Measurements from ENCODE around the gene THOC6. TPM values are rescaled to one million over a fixed set of nuclear protein-coding genes. Genes with fewer than 3 reads are reported as not detected.
A peak's percentile ranks its signal among the peaks of the same experiment; 100 is the strongest.

The THOC6 gene
- total RNA-seq, 1 experiment from 2014 or later = 68.2 TPM

DNA sequence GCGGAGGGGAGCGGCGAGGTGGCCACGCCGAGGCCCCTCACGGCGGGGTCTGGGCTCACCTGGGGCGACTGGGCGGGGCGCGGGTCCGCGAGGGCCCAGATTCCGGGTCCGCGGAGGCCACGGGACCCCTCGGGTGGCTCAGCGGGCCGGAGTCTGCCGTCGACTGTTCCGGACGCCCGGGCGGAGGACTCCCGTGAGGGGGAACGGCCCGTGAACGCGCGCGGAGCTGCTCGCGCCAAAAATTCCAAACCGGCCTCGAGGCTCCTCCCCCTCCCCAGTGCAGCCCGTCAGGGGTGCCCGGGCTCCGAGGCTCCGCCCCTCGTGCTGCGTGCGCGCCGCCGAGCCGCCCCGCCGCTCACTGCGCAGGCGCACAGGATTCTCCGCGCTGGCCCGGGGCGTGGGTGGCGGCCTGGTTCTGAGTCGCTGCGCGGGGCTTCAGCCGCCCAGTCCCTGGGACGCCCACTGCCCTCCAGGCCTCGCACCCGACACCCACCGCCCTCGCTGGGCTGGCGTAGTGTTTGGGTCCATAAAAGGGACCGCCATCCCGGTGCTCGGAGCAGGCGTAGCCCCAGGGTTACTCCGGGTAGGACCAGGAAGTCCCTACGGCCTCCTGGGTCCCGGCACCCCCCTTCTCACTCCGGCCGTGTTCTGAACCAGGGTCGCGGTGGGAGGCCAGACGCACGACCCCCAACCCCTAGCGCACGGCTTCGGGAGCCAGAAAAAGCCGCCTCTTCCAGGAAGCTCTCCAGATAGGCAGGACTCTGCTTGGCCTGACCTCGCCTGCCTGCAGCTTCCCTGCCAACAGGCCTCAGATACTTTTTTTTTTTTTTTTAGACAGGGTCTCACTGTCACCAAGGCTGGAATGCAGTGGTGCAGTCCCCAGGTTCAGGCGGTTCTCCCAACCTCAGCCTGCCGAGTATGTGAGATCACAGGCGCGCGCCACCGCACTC, 43.3 kb upstream of the THOC6 start, which contains the start of gene PKMYT1:
TSS of gene PKMYT1 (minus strand) at position 220 of the 950 bp plus-strand sequence. CDS start 789 bp downstream, outside the sequence.
- Histone ChIP-seq H3K23me2 (ENCODE audit: insufficient read length, low read depth, low read length, poor library complexity, severe bottlenecking) (peaks cover 9% of the 10 kb centered on the region), H3K4me2 (ENCODE audit: insufficient read depth, insufficient read length, low read length) (peak within 1 kb of the TSS; percentile 28), H4K5ac (ENCODE audit: insufficient read length, low read depth, low read length) (no peak within 1 kb of the TSS), H3T11ph (ENCODE audit: low read length) (no peak within 1 kb of the TSS), H3K14ac (ENCODE audit: insufficient read depth, low read length) (peak within 1 kb of the TSS; percentile 47), H2BK5ac (ENCODE audit: insufficient read length, low read length) (no peak within 1 kb of the TSS), H3K79me2 (ENCODE audit: insufficient read depth, low read length) (no peaks in the 10 kb centered on the region; the same call in 1 of the 2 replicates), H4K91ac (ENCODE audit: insufficient read length, low read depth, low read length) (no peak within 1 kb of the TSS), H3K4me1 (ENCODE audit: insufficient read depth, low read length) (no peaks in the 10 kb centered on the region), H3K56ac (ENCODE audit: insufficient read length, low read depth, low read length) (no peak within 1 kb of the TSS), H2BK12ac (ENCODE audit: insufficient read length, low read depth, low read length) (no peak within 1 kb of the TSS), H2BK20ac (ENCODE audit: low read depth, low read length, poor library complexity, severe bottlenecking) (no peak within 1 kb of the TSS), H2AK5ac (ENCODE audit: insufficient read length, low read length) (no peak within 1 kb of the TSS), H3K23ac (ENCODE audit: insufficient read length, low read depth, low read length) (no peak within 1 kb of the TSS), H2BK120ac (ENCODE audit: low read depth, low read length, poor library complexity, severe bottlenecking) (no peak within 1 kb of the TSS), H3K79me1 (ENCODE audit: insufficient read depth, low read depth, low read length, poor library complexity, severe bottlenecking) (no peaks in the 10 kb centered on the region), H3K9ac (ENCODE audit: extremely low read depth, insufficient read length, low read length) (peak within 1 kb of the TSS; percentile 56), H2BK15ac (ENCODE audit: low read depth, low read length) (no peak within 1 kb of the TSS), H2AFZ (ENCODE audit: low read length) (no peak within 1 kb of the TSS), H3K18ac (ENCODE audit: insufficient read length, low read depth, low read length) (peak within 1 kb of the TSS; percentile 76), H3K27me3 (ENCODE audit: insufficient read depth, low read length) (no peaks in the 10 kb centered on the region), H3K4ac (ENCODE audit: low read depth, low read length) (no peak within 1 kb of the TSS), H3K27ac (ENCODE audit: insufficient read length, low read depth, low read length) (no peak within 1 kb of the TSS), H4K20me1 (ENCODE audit: control insufficient read depth, insufficient read depth, insufficient read length) (no peaks in the 10 kb centered on the region), H4K8ac (replicated peaks; ENCODE audit: insufficient read length, low read depth, low read length) (no peak within 1 kb of the TSS), H3K9me3 (ENCODE audit: control insufficient read depth, low read depth, low read length) (no peaks in the 10 kb centered on the region)
- WGBS (ENCODE audit: extremely low coverage, insufficient read length, low lambda C conversion rate) = no CpG with 5 or more reads among the region's 91 CpGs
- H3K4me1 Mint-ChIP-seq = peaks cover 26 to 31% of the 10 kb centered on the region in 2 experiments
- H3K27me3 Mint-ChIP-seq (ENCODE audit: low read depth) = peaks cover 6% of the 10 kb centered on the region
- peak within 1 kb of the TSS; percentile 90 to 99 (median 91) for H3K27ac Mint-ChIP-seq
- H3K36me3 Mint-ChIP-seq (ENCODE audit: insufficient read depth in 1 of 3, low read depth in 3 of 3) = peaks cover 7 to 28% (median 21%) of the 10 kb centered on the region in 3 experiments; a peak in 6 of 7 replicates
- peak; percentile 87 for DNase-seq
- TF ChIP-seq, protein P1, sequence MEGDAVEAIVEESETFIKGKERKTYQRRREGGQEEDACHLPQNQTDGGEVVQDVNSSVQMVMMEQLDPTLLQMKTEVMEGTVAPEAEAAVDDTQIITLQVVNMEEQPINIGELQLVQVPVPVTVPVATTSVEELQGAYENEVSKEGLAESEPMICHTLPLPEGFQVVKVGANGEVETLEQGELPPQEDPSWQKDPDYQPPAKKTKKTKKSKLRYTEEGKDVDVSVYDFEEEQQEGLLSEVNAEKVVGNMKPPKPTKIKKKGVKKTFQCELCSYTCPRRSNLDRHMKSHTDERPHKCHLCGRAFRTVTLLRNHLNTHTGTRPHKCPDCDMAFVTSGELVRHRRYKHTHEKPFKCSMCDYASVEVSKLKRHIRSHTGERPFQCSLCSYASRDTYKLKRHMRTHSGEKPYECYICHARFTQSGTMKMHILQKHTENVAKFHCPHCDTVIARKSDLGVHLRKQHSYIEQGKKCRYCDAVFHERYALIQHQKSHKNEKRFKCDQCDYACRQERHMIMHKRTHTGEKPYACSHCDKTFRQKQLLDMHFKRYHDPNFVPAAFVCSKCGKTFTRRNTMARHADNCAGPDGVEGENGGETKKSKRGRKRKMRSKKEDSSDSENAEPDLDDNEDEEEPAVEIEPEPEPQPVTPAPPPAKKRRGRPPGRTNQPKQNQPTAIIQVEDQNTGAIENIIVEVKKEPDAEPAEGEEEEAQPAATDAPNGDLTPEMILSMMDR (conservative IDR thresholded peaks at IDR 0.05) = no peak
- peak within 1 kb of the TSS; percentile 87 to 90 for H3K4me3 Mint-ChIP-seq
- H3K9me3 Mint-ChIP-seq = no peaks in the 10 kb centered on the region

Measured in H9 (cell line).